Activated T-helper 1 cell treated with anti-CD3 and anti-CD28 coated beads, Interleukin-12 subunit alpha, Interleukin-12 subunit beta, Interleukin-2, Interleukin-4 antibody, amounts not matched to agents 30 ng/mL and 10 ng/mL and 1 ng/mL, durations not matched to agents 14 hours and 24 hours and 36 hours (primary cell): ENCODE data around the gene GPR158. TPM values are rescaled to one million over a fixed set of nuclear protein-coding genes. Genes with fewer than 3 reads are reported as not detected.
"Not testable (repeated sequence)": the region's sequence is repeated elsewhere in the genome, so short reads cannot be mapped to it uniquely, and the experiment has no call there.

Source experiments
- DNase-seq: peaks from one replicate; pipeline ENCODE4 v3.0.0; 2021; ENCODE audit warnings: low spot score
- H3K27ac Mint-ChIP-seq: one replicate; pipeline ENCODE4 v1.8.0; 2021; ENCODE audit warnings: mild to moderate bottlenecking, mixed read lengths
- H3K27me3 Mint-ChIP-seq: one replicate; pipeline ENCODE4 v1.8.0; 2022; ENCODE audit warnings: mild to moderate bottlenecking, moderate library complexity, mixed read lengths; ENCODE audit not compliant: insufficient read depth
- H3K36me3 Mint-ChIP-seq: one replicate; pipeline ENCODE4 v1.8.0; 2021; ENCODE audit warnings: low read depth, mixed read lengths
- H3K4me1 Mint-ChIP-seq: one replicate; pipeline ENCODE4 v1.8.0; 2021; ENCODE audit warnings: low read depth, mixed read lengths
- H3K4me3 Mint-ChIP-seq: one replicate; pipeline ENCODE4 v1.8.0; 2021; ENCODE audit warnings: mild to moderate bottlenecking, moderate library complexity, mixed read lengths
- H3K9me3 Mint-ChIP-seq: one replicate; pipeline ENCODE4 v1.8.0; 2021; ENCODE audit warnings: mixed read lengths
- intact Hi-C: fragments of 100-400 bp; cut with micrococcal nuclease; formaldehyde crosslinking; loops from one replicate; pipeline ENCODE4 v1.15.1; 2024
- total RNA-seq: library from RNA; stranded (reverse); gene quantifications from 2 replicates; pipeline ENCODE4 v1.2.3, GENCODE V29; 2022

The GPR158 gene
- total RNA-seq, 1 donor from 2014 or later = not detected

DNA sequence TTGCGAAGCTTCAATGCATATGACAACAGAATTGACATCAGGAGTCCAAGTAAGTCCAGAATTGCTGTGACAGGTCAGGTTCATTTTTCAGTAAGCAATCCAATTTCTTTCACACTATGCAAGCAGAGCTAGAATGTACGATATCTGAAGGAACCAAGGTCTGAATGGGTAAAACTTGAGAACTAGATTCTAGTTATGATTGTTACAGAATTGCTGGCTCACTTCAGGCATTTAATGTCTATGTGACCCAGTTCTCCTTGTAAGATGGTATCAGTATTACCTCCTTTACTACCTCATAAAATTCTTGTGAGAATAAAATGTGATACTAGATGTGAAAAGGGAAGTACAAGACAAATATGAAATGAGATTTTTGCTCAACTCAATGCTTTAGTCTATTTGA is 159.6 kb downstream of the GPR158 start:
- no peaks in the 10 kb centered on the region for H3K4me1 Mint-ChIP-seq
- H3K36me3 Mint-ChIP-seq = no peaks in the 10 kb centered on the region
- no peaks in the 10 kb centered on the region for H3K9me3 Mint-ChIP-seq
- no peak overlapping the region for H3K27ac Mint-ChIP-seq
- H3K4me3 Mint-ChIP-seq = no peak overlapping the region
- no peak for DNase-seq
- intact Hi-C loops = no loop called here
- H3K27me3 Mint-ChIP-seq = no peaks in the 10 kb centered on the region

DNA sequence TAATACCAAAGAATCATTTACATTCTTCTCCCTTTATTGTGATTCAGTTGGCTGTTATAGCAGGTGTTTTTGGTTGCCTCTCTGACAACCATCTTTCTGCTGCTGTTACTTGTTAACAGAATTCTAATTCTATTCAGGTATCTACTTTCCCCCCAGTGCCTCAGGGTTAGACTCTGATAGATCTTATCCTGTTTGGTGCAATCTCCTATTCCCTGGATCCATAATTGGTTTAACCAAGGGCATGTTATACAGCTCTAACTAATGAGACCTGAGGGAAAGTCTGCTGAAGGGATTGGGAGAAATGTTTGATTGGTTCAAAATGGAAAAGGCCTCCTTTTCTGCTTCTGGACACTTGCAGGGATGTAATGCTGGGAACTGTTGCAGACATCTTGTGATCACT is 161.5 kb downstream of the GPR158 start:
- no peaks in the 10 kb centered on the region for H3K27me3 Mint-ChIP-seq
- H3K27ac Mint-ChIP-seq = no peak overlapping the region
- intact Hi-C loops = no loop called here
- no peaks in the 10 kb centered on the region for H3K9me3 Mint-ChIP-seq
- H3K4me3 Mint-ChIP-seq = no peak overlapping the region
- H3K4me1 Mint-ChIP-seq = no peaks in the 10 kb centered on the region
- no peaks in the 10 kb centered on the region for H3K36me3 Mint-ChIP-seq
- no peak for DNase-seq

DNA sequence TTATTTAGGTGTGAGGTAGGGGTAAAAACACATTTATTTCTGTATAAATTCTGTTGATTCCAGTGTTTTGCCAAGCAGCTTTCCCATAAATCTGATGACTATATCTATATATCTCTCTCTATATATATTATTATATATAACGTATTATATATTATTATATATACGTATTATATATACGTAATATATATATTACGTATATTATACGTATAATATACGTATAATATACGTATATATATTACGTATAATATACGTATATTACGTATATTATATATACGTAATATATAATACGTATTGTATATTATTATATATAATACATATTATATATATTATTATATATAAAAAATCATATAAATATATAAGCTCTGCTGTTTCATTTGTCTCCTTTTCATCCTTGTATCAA is 163.5 kb downstream of the GPR158 start:
- no peaks in the 10 kb centered on the region for H3K9me3 Mint-ChIP-seq
- H3K27ac Mint-ChIP-seq = no peak overlapping the region

DNA sequence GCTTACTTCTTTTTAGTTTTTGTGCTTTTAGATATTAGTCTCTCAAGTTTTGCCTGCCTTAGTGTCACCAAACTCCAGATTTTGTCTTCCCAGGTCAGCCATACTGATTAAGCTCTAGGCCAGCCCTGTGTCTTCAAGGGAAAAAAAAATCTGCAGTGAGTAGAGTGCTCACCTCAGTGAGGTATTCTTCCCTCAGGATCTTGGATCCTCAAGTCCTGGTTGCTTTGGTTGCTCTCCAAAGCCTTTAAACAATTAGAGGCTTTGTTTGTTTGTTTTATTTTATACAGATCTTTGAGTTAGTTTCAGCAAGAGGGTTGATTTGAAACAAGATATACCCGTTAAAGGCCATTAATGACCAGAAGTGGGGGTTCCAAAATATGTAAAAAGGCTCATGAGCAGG is 165.2 kb downstream of the GPR158 start:
- Mint-ChIP-seq H3K4me1 (no peaks in the 10 kb centered on the region), H3K36me3 (no peaks in the 10 kb centered on the region), H3K9me3 (no peaks in the 10 kb centered on the region), H3K4me3 (no peak overlapping the region), H3K27ac (no peak overlapping the region), H3K27me3 (no peaks in the 10 kb centered on the region)
- DNase-seq = no peak
- intact Hi-C loops = no loop called here

More for the DNA sequence above, 163.5 kb downstream of the GPR158 start:
- no peaks in the 10 kb centered on the region for H3K4me1 Mint-ChIP-seq
- no peak for DNase-seq
- no peaks in the 10 kb centered on the region for H3K36me3 Mint-ChIP-seq
- no peaks in the 10 kb centered on the region for H3K27me3 Mint-ChIP-seq
- no peak overlapping the region for H3K4me3 Mint-ChIP-seq
- intact Hi-C loops = no loop called here

DNA sequence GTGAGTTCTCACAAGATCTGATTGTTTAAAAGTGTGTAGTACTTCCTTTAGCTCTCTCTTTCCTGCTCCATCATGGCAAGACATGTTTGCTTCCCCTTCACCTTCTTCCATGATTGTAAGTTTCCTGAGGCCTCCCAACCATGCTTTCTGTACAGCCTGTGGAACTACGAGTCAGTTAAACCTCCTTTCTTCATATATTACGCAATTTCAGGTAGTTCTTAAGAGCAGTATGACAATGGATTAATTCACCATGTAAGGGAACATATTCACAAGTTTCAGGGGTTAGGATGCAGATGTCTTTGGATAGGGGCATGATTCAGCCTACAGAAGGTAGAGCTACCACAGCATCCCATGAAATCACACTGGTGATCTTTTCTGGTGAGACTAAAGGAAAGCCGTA is 174.7 kb downstream of the GPR158 start:
- H3K4me1 Mint-ChIP-seq = no peaks in the 10 kb centered on the region
- no peaks in the 10 kb centered on the region for H3K36me3 Mint-ChIP-seq
- H3K27me3 Mint-ChIP-seq = no peaks in the 10 kb centered on the region
- no peak overlapping the region for H3K4me3 Mint-ChIP-seq
- H3K9me3 Mint-ChIP-seq = peaks cover 8% of the 10 kb centered on the region
- no peak overlapping the region for H3K27ac Mint-ChIP-seq
- intact Hi-C loops = no loop called here
- DNase-seq = no peak

DNA sequence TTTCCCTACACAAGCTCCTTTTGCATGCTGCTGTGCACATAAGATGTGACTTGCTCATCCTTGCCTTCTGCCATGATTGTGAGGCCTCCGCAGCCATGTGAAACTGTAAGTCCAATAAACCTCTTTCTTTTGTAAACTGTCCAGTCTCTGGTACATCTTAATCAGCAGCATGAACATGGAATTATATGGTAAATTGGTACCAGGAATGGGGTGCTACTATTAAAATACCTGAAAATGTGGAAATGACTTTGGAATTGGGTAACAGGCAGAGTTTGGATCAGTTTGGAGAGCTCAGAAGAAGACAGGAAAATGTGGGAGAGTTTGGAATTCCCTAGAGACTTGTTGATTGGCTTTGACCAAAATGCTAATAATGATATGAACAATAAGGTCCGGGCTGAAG is 181.8 kb downstream of the GPR158 start:
- Mint-ChIP-seq H3K4me1 (no peaks in the 10 kb centered on the region), H3K27me3 (no peaks in the 10 kb centered on the region)

DNA sequence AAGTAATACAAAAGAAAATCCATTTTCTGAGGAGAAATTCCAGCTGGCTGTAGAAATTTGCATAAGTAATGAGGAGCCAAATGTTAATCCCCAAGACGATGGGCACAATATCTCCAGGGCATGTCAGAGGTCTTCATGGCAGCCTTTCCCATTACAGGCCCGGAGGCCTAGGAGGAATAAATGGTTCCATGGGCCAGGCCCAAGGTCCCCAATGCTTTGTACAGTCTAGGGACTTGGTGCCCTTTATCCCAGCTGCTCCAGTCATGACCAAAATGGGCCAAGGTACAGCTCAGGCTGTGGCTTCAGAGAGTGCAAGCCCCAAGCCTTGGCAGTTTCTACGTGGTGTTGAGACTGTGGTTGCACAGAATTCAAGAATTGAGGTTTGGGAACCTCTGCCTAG is 182.5 kb downstream of the GPR158 start:
- H3K4me1 Mint-ChIP-seq = no peaks in the 10 kb centered on the region
- H3K27ac Mint-ChIP-seq = no peak overlapping the region
- no peak overlapping the region for H3K4me3 Mint-ChIP-seq
- H3K36me3 Mint-ChIP-seq = no peaks in the 10 kb centered on the region
- no peaks in the 10 kb centered on the region for H3K27me3 Mint-ChIP-seq
- intact Hi-C loops = no loop called here
- DNase-seq = no peak
- H3K9me3 Mint-ChIP-seq = peaks cover 39% of the 10 kb centered on the region

More for the DNA sequence above, 181.8 kb downstream of the GPR158 start:
- Mint-ChIP-seq H3K27ac (no peak overlapping the region), H3K9me3 (peaks cover 39% of the 10 kb centered on the region), H3K36me3 (no peaks in the 10 kb centered on the region), H3K4me3 (no peak overlapping the region)
- intact Hi-C loops = no loop called here
- no peak for DNase-seq

DNA sequence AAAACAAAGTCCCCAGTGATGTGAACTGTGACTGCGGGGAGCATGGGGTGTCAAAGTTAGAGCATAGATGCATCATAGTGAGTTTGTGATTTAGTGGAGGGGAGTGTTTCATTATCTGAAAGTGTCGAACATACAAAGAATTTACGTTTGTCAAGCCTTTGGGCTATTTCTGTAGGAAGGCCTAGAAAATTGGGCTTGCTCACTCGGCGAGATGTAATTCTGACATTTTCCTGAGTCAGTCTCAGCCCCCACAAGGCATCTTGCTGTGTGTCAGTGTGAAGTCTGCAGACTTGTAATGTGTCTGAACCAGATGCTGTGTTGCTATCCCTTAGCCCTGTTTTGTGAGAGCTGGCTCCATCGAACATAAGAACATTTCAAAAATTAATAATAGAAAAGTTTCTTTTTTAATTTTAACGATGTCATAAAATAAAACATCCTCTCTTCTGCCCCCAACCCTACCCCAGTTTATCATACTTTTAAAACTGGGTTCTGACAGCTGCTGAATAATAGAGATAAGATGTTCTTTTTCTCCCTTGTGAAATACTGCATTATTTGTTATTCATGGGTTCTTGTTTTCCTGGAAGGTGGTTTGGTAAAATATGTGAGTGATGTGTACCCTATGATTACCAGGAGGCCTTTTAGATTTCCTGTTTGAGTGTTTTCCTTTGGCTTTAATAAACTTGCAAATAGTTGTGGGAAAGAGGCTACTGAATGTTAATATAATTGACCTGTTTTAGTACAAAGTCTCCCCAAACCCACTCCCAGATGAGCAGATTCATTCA is 207.4 kb downstream of the GPR158 start:
- H3K4me3 Mint-ChIP-seq = no peak overlapping the region
- DNase-seq = no peak
- no peaks in the 10 kb centered on the region for H3K4me1 Mint-ChIP-seq
- intact Hi-C loops = no loop called here
- H3K27ac Mint-ChIP-seq = no peak overlapping the region
- H3K36me3 Mint-ChIP-seq = no peaks in the 10 kb centered on the region
- peaks cover 18% of the 10 kb centered on the region for H3K9me3 Mint-ChIP-seq
- no peaks in the 10 kb centered on the region for H3K27me3 Mint-ChIP-seq

DNA sequence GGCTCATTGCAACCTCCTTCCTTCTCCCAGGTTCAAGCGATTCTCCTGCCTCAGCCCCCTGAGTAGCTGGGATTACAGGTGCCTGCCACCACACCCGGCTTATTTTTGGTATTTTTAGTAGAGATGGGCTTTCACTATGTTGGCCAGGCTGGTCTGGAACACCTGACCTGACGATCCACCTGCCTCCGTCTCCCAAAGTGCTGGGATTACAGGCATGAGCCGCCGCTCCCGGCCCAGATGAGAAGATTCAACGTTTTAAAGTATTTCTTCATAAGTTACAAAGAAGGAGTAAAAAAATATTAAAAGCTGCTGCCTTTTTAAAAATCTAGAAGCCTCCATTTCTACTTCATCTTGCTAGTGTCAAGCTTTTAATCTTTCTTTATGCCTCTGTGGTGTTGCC is 208.1 kb downstream of the GPR158 start:
- H3K27me3 Mint-ChIP-seq, H3K4me3 Mint-ChIP-seq: not testable (repeated sequence)

DNA sequence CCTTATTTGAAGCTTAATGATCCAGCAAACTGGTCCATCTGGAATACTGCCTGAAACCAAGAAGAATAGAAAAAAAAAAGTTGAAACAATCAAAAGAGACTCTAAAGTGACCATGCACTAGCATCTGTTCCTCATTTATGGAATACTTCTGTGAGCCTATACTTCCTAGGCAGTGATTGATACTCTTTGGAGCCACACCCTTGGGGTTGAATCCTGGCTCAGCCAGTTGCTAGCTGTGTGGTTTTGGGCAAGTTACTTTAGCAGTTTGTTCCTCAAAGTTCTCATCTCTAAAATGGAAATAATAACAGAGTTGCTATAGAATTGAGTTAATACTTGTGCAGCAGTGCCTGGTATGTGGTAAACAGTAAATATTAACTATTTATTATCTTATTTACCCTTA is 208.9 kb downstream of the GPR158 start:
- no peak overlapping the region for H3K27ac Mint-ChIP-seq
- intact Hi-C loops = no loop called here
- no peak for DNase-seq
- no peaks in the 10 kb centered on the region for H3K27me3 Mint-ChIP-seq
- H3K4me1 Mint-ChIP-seq = no peaks in the 10 kb centered on the region
- no peak overlapping the region for H3K4me3 Mint-ChIP-seq
- peaks cover 18% of the 10 kb centered on the region for H3K9me3 Mint-ChIP-seq
- no peaks in the 10 kb centered on the region for H3K36me3 Mint-ChIP-seq

More for the DNA sequence above, 208.1 kb downstream of the GPR158 start:
- intact Hi-C loops, H3K27ac Mint-ChIP-seq, H3K36me3 Mint-ChIP-seq, DNase-seq, H3K4me1 Mint-ChIP-seq: not testable (repeated sequence)
- peaks cover 18% of the 10 kb centered on the region for H3K9me3 Mint-ChIP-seq

DNA sequence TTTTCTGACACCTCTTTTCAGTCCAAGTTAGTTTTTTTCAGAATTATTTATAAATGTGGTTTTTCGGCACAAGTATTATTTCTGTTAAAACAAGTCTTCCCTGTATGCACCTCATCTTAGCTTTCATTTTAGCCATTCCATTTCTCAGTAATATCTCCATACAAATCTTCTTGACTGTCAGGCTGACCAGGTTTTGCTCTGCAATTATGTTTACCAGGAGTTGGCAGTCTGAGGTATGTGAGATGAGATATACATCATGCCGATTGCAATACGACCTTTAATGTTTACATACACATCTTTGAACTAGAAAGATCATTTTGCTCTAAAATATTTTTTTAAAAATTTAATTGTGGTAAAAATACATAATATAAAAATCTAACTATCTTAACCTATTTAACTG is 209.8 kb downstream of the GPR158 start:
- H3K9me3 Mint-ChIP-seq = peaks cover 15% of the 10 kb centered on the region
- no peak for DNase-seq
- no peaks in the 10 kb centered on the region for H3K36me3 Mint-ChIP-seq
- no peak overlapping the region for H3K4me3 Mint-ChIP-seq
- no peaks in the 10 kb centered on the region for H3K4me1 Mint-ChIP-seq
- intact Hi-C loops = no loop called here
- no peak overlapping the region for H3K27ac Mint-ChIP-seq
- H3K27me3 Mint-ChIP-seq = no peaks in the 10 kb centered on the region

DNA sequence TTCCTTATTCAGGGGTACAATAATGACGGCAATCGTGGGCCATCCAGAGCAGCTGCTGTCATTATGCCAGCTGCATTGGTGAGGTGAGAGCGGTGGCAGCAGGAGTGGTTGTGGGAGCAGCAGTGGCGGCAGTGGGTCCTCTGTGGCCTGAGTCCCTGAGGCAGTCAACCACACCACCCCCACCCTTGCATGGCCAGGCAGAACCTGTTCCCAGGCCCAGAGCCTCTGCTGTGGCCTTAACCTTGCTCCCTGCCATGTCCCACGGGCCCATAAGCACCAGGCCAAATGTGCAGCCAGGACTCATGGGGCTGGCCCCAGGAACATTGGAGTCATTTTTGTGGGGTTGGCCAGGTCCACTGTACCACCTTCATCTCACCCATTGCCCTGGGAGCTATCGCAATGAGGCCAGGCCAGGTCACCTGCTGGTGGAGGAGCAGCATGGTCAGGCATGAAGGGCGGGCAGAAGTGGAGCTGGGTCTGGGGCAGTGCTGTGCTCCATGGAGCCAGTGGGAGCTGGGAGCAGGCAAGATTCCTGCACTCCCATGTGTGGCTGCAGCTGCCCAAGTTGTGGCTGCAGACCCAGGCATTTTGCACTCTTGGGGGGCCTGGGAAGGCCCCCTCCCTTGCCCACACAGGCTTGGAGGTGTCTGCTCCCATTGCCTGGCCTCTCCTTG is 213.5 kb downstream of the GPR158 start:
- H3K27me3 Mint-ChIP-seq = no peaks in the 10 kb centered on the region
- no peak for DNase-seq
- H3K9me3 Mint-ChIP-seq = peaks cover 15% of the 10 kb centered on the region
- H3K4me1 Mint-ChIP-seq = no peaks in the 10 kb centered on the region
- no peaks in the 10 kb centered on the region for H3K36me3 Mint-ChIP-seq
- H3K4me3 Mint-ChIP-seq = no peak overlapping the region
- intact Hi-C loops = no loop called here
- no peak overlapping the region for H3K27ac Mint-ChIP-seq

DNA sequence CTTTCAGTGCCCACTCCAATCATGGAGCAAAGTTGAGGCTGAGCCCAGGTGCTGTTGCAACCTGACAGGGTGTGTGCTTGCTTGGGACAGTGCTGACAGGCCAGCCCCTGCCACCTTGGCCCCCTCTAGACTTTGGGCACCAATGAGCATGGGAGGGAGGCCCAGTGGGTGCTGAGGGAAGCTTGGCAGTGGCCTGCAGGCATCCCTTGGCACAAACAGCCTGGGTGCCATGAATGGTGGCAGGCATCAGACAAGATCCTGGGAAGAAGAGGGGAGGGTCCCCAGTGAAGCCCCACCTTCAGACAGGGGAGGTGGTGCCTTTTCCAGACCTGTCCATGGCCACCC is 214.0 kb downstream of the GPR158 start:
- Mint-ChIP-seq H3K27me3 (no peaks in the 10 kb centered on the region), H3K9me3 (peaks cover 15% of the 10 kb centered on the region), H3K36me3 (no peaks in the 10 kb centered on the region), H3K27ac (no peak overlapping the region), H3K4me3 (no peak overlapping the region), H3K4me1 (no peaks in the 10 kb centered on the region)
- intact Hi-C loops = no loop called here
- no peak for DNase-seq
